Vagina (tissue), 2 donors: ENCODE results near the gene ROR1.

Experiments
- CTCF ChIP-seq, 3 experiments: fragments of 450-650 bp in 2 of 3; fragments of 200-600 bp in 1 of 3; sonication (generic) in 1 of 3; IDR thresholded peaks; one replicate each; pipeline ENCODE4 v1.5.1; 2017 to 2019; ENCODE audit warnings: antibody characterized with exemption in 3 of 3, mild to moderate bottlenecking in 2 of 3, moderate library complexity in 2 of 3
- POLR2A ChIP-seq, 2 donors: fragments of 450-650 bp; IDR thresholded peaks; one replicate each; pipeline ENCODE4 v1.6.1; 2017; ENCODE audit warnings: antibody characterized with exemption in 2 of 2, mild to moderate bottlenecking in 2 of 2, moderate library complexity in 2 of 2
- POLR2AphosphoS5 ChIP-seq, 2 donors: sonication (generic); formaldehyde crosslinking; IDR thresholded peaks; one replicate each; pipeline ENCODE4 v1.9.0; 2017; ENCODE audit warnings: antibody characterized with exemption in 2 of 2, mild to moderate bottlenecking in 2 of 2, low read depth in 1 of 2; ENCODE audit not compliant: insufficient read depth in 1 of 2

GRCh38 chr1:63824451-63824850 is 50.6 kb downstream of the ROR1 start:
- no peak for TF ChIP-seq POLR2A (IDR thresholded peaks at IDR 0.05)
- TF ChIP-seq CTCF (IDR thresholded peaks at IDR 0.05): no peak
- TF ChIP-seq POLR2AphosphoS5 (IDR thresholded peaks at IDR 0.05; ENCODE audit: insufficient read depth in 1 of 2, low read depth in 1 of 2): no peak
